ENCODE measurements around the gene ZNF827.

DNA sequence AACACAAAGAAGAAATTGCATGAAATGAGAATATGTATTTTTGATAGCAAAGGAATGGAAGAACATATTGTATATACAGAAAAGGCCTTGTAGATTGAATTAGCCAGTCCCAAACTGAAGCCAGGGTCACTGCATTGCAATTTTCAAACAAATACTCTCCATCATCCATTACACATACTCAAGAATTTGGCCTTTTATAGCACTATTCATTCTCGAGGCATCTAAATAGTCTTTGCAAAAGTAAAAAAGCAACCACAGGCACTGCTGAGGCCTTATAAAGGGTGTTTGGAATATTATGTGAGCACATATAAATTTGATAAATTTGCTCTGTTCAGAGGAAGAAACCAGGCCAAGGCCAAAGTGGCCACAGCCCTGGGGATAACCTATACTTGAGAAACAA is 123.0 kb downstream of the ZNF827 start:
- TF ChIP-seq FOXM1 (IDR thresholded peaks at IDR 0.05; ENCODE audit: borderline replicate concordance, low read depth): no peak
- TF ChIP-seq RAD21 (IDR thresholded peaks at IDR 0.05; ENCODE audit: low read depth): no peak
- TF ChIP-seq YY1 (IDR thresholded peaks at IDR 0.05; ENCODE audit: low read depth): no peak
- no peak for TF ChIP-seq CEBPB (IDR thresholded peaks at IDR 0.05)
